NCI-H128 (cell line): Measurements from ENCODE around the gene EXD3.

Experiments
- DNase-seq: peaks from one replicate; lab custom pipeline; 2025; ENCODE audit not compliant: unreplicated experiment; lab: John Stamatoyannopoulos, UW

EXD3 gene

DNA sequence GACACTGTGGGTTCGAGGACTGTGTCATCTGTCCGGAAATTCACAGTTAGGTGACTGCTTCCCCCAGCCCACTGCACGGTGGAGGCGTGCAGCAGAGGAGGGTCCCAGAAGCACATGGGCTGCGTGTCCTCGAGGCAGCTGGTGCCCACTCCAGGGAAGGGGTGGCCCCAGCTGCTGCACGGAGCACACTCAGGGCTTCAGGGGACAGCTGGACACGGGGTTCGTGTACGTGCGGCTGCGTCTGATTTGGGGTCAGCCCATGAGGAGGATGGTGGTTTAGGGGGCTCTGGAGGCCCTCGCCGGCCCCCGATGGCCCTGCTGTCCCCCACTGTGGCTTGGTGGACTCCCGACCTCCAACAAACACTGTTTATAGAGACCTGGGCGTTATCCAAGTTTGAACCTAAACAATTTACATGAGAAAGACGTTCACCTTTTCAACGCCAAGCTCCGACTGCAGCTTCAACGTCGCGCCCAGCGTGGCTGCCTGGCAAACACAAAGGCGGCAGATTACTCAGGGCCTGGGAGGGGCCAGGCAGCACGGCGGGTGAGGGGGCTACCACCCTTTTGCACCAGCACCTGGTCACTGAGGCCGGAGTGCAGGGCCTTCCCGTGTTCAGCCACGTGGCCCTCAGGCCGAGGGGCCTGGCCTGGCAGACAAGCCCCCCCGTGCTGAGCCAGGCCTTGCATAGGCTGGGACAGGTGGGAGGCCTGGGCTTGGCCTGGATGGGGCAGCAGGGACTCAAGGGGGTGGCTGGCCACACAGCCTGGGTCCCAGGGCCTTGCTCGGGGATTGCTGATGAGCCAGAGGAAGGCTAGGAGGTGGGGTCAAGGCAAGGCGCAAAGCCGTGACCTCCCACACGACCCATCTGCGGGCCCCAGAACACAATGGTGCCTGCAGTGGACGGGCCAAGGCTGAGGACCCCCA, 55.2 kb downstream of the EXD3 start:
- no peak for DNase-seq

DNA sequence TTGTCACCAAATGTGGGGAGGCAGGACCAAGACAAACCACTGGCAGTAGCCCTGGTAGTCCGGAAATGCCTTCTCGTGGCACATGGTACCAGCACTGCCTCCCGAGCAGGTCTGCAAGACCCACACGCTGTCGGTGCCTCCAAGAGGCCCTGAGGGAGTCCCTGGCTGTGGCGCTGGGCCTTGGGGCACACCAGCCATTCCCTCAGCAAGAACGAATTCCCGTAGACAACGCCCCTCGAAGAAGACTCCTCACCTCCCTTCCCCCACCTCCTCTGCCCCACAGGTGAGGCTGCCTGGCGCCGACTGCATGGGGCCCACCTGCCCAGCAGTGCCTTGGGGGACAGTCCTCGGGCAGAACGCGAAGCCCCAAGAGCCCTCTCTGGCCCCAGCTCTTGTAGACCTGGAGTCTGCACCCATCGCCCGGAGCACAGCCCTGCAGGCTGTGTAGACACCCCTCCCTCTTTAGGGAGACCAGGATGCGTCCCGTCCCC, 56.0 kb downstream of the EXD3 start:
- DNase-seq = no peak

DNA sequence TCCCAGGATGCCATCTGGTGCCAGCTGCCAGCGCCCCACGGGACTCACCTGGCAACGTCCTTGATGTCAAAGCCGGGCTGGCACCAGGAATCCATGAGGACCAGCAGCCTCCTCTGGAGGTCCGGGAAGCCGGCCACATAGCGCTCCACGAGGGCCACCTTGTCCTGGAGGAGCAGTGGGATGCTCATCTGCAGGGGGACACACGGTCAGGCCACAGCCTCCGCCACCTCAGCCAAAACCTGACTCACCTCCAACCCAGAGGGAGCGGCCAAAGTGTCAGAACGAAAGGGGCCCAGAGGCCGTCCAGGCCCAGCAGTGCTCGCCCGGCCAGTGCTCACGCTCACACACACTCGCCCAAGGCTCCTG, 56.5 kb downstream of the EXD3 start:
- no peak for DNase-seq

DNA sequence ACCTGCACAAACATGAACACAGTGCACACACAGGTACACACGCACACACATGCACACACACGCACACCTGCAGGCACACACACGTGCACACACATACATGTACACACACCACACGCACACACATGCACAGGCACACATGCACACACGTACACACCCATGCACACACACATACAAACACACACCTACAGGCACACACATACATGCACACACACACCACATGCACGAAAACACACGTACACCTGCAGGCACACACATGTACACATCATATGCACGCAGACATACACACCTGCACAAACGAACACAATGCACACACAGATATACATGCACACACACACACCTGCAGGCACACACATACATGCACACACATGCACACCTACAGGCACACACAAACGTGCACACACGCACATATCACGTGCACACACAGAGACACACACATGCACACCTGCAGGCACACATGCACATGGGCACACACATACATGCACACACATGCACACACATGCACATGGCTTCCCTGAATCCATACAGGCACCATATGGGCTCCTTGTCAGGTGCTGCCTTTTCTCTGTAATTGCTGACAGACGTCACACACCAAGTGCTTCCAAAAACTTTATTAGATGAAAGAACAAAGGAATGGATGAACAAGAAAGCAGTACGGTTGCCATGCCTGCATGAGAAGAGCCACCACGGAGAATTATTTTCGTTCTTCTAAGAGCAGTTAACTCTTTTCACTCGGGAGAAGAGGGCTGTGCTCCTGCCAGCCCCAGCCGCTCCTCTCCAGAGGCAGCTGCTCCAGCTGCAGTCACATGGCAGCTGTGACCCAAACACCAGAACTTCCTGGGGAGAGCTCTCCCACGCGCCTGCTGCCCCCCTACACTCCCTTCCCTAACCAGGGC, 57.2 kb downstream of the EXD3 start:
- no peak for DNase-seq

DNA sequence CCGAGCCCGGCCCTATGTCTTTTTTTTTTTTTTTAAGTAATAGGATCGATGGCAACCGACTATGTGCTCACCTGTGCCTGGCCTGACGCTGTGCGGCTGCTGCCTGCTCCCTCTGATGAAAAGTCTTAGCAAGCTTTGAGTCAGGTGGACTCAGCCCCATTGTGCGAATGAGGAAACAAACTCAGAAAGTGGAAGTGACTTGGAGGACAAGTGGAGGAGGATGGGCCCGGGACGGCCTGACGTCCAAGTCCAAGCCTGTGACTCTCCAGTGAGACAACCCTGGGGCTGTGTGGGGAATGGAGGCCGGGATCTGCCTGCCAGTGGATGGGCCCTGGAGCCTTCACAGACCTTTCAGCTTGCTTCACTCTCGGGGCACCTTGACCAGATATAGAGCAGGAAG, 57.9 kb downstream of the EXD3 start:
- DNase-seq = no peak

DNA sequence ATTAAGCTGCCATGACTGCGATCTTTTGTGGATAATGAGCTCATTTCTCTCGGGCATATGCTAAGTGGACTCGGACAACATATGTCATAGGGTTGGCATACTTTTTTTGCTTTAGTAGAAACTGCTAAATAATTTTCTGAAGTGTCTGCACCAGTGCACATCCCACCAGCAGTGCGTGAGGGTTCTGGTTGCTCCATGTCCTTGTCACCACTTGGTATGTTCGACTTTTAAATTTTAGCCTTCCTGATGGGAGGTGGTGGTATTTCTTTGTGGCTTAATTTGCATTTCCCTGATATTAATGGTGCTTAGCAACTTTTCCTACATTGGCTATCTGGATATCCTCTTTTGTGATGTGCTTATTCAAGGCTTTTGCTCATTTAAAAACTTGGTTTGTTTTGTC, 63.1 kb downstream of the EXD3 start:
- no peak for DNase-seq

DNA sequence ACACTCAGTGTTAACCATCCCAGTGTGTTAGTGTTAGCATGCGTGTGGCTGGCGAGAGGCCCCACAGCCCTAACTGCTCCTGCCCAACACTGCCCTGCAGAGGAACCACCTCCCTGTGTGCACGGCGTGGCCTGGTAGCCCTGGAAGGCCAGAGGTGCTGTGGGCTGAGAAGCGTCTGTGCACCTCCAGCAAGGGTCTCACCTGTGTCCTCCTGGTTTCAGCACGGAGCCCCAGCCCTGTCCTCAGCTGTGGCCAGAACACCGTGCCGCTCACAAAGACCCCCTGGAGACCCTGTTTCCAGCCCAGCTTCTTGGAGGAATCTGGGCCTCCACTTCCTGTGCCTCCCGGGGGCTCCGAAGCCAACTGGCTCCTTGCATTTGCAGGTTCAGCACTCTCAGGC, 64.8 kb downstream of the EXD3 start:
- DNase-seq = no peak

DNA sequence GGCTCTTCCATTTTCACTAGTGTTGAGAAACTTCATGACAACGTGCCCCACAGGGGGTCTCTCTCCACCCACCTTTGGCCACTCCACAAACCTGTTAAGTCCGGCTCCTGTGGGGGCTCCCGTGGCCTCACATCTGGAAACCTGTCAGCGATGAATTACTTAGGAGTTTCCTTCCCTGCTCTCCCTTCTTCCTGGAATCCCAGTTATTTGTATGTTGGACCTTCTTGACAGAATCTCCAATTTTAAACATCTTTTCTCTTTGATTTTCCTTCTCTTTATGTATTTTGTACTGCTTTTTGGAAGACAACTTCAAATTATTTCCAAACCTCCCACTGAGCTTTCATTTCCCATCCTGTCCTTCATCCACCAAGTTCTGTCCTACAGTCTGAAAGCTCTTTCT, 65.8 kb downstream of the EXD3 start:
- DNase-seq = no peak

DNA sequence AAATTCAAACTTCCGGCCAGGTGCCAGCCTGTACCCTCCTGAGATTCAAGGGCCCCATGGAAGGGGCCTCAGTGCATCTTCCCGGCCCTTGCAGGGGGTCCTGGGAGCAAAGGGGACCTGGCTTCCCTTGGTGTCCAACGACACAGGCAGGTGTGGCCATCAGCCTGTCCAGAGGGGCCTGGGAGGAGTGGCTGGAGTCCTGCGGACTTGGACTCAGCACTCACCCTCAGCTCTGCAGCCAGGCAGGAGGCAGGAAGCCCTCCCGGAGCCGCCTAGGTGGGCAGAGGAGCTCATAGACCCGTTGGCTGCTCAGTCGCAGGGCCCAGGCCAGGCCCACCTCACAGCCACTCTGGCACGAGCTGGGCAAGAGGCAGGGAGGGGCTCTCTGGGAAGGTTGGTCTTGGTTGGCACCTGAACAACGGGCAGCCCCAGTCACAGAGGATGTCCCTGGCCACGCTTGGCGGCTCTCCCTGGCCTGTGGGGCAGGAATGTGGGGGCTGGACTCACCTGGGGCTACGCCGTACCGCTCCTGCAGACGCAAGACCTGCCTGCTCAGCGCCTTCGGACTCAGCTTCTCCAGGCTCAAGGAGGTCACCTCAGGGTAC, 67.1 kb downstream of the EXD3 start:
- DNase-seq = no peak

DNA sequence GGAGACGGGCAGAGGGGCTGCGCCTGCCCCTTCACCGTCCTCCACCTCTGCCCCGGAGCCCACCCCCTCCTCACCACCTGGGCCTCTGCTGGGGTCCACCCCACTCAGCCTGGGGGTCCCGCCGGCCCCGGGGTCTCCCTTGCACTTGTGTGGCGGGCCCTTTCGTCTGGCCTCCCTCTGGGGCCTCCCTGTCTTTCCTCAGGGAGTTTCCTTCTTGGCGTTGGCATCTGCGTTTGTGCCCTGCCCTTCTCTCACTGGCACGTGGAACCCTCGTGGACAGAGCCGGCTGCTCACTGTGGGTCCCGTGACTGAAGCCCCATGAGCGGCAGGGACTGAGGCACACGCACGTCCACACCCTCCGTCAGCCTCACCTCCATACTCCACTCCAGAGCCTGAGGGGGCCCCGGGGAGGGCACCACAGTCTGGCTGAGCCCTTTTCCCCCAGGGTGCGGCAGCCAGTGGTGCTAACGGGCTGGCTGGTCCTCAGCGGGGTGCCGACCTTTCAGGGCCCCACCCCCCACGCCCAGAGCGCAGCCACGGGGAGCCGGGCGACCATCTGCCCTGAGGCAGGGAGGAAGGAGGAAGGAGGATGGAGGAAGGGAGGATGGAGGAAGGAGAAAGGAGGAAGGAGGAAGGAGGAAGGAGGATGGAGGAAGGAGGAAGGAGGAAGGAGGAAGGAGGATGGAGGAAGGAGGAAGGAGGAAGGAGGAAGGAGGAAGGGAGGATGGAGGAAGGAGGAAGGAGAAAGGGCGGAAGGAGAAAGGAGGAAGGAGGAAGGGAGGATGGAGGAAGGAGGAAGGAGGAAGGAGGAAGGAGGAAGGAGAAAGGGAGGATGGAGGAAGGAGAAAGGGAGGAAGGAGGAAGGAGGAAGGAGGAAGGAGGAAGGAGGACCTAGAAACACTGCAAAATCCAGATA, 67.9 kb downstream of the EXD3 start:
- DNase-seq = no peak

DNA sequence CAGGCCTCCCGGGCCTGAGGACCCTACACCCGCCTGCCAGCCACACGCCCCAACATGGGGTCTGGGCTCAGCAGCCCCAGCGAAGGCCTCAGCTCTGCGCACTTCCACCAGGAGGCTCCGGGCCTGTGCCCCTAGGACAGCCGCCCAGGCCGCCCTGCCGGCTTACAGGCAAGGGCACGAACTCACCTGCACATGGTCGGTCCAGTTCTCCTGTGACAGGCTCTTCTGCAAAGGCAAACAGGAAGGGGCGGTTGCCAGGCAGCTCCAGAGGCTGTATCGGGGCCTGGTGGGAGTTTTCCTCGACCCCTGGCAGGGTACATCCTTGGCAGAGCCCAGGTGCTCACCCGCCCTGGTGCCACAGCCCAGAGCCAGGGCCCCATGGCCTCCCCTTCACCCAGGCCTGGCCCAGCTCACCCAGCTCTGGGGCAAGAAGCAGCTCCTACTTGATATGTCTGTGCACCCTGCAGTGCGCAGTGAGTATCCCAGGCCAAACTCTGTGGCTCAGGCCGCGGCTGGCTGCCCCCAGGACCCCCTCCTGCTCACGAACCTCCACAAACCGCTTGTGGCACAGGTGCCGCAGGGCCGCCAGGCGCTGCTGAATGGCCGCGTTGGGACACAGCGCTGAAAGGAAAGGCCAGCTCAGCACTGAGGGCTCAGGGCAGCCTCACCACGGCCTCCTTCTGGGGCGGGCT, 68.7 kb downstream of the EXD3 start:
- DNase-seq = no peak

DNA sequence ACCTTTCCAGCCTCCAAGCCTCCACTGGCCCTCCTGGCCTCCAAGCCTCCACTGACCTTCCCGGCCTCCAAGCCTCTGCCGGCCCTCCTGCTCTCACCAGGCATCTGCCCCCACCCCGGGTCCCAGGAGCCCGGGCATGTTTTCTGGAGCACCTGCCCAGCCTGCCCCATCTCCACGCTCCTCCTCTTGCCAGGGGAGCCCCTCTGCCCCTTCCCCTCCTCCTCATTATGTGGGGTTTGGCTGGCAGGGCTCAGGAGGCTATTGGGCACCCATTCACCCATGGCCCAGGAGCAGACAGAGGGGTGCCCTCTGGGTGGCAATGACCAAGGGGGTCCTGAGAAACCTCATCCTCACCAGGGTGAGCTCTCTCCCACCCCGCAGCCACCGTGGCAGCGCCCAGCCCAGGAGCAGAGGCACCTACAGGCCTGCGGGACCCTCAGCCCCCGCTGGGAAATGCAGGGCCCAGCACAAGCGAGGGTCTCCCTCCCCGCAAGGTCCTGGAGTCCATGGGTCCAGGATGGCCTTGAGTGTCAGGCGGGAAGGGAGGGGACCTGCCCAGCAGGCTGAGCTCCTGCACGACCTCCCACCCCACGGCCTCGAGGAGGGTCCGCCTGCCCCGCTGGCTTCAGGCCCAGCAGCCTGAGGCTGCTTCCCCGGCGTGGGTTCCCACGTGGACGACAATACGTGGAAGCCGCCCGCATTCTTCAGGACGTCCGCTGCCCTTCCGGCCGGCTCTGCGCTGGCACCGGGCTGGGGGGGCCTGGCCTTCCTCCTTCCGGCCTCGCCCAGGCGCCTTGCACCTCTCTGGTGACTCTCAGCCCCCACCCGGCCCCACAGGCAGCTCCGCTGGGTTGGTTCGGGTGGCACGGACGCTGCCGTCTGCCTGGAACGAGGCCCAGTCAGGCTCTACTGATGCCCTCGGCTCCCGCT, 69.5 kb downstream of the EXD3 start:
- no peak for DNase-seq

DNA sequence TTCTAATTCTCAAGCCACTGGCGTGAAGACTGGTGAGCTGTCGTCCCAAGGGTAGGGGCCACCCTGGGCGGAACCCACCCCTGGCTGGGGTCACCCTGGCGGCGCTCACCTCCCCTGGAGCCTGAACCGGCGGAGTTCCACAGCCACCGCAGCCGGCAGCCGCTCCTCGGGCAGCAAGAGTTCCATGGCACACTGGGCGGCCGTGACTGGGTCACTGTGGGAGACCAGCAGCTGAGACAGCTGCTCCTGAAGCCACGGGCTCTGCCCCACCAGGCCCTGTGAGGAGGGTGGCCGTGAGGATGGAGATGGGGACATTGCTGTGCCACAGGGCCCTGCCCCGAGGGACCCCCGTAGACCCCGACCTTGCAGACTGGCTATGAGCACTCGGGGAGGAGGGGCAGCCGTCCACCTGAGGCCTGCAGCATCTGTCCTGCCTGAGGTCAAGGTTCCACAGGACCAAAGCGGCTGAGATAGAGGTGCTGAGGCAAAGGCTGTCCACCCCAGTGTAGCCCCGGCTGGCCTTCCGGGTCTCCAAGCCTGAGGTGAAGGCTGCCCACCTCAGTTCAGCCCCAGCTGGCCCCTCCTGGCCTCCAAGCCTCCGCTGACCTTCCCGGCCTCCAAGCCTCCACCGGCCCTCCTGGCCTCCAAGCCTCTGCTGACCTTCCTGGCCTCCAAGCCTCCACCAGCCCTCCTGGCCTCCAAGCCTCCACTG, 70.3 kb downstream of the EXD3 start:
- DNase-seq = no peak

DNA sequence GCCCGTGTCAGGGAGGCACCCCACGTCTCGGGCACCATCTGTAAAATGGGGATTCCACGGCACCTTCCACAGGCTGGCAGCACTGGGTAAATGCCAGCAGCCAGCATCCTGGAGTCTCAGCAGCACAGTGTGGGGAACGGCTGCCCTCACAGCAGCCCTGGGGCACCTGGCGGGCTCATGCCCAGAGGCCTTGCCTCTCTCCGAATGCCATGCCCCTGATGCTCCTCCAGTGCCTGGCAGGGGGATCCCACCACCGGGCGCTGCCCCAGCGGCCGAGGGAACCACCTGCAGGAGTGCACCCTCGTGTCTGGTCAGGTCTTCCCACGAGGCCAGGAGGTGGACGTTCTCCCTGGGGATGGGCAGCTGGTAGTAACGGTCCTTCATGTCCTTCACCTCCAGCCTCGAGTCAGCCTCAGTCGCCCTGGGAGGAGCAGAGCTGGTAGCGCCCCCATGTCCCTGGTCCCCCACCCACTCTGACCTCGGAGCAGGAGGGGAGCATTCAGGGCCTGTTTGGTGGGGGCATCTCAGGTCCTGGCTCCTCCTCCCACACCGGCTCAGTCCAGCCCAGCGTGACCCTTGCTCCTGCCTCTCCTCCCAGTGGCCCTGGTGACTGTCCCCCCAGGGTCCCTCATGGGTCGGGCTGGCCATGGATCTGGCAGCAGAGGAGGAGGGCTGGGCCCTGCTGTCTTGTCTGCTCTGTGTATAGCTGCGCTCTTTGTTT, 71.0 kb downstream of the EXD3 start:
- no peak for DNase-seq

DNA sequence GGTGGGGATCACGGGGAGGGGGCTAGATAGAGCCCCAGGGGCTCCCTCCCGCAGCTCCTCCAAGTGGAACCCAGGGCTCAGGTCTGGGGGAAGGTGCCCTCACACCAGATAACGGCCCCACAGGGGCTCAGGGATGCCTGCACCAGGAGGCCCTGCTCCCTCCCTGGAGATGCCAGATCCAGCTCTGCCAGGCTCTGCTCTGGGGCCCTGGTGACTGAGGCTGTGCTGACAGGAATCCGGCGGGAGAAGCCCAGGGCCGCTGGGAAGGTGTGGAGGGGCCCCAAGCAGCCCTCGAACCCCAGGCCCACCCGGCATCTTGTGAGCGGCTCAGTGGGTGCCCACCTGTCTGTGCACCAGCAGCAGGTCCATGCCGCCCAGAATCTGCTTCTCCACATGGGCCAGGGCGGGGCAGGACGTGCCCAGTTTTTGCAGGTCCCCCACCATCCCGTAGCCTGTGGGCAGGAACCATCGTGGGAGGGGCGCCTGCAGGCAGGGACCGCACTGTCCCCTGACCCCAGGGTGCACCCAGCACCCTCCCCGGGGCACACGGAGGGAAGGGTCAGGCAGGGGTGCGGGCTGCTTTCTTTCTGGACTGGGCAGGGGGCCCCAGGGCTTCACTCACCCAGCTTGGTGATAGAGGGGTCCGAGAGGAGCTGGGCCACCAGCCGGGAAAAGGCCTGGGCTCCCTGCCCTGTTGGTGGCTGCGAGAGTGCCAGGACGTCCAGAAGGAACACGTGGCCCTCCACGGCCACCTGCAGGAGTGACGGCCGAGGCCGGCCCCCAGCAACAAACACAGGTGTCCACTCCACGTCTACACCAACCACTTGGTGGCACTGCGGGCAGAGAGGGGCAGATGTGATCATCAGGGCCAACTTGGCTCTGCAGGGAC, 72.0 kb downstream of the EXD3 start:
- DNase-seq = no peak

DNA sequence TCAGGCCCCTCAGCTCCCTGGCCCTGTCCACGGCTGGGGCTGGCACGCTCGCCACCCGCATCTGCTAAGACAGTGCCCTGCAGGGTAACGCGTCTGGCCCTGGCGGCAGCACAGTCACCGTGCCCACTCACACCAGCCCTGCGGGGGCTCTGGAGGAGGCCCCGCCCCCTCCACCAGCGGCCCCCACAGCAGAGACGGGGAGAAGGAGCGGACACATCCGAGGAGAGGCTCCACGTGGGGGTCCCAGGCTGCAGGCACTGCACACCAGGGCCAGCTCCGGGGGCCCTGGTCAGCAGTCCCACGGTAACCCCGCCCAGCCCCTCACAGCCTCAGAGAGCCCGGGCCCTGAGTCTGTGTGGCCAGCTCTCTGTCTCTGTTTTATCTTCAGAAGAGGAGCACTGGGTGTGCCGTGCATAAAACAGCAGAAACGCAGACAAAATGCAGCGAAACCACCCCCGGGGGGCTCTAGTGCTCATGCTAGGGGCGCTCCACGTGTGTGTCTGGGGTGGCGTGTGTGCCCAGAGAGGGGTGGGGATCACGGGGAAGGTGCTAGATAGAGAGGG, 73.4 kb downstream of the EXD3 start:
- DNase-seq = no peak
